HS-5 (cell line): ENCODE results near the gene TSC22D2.

Source experiments
- DNase-seq: peaks from one replicate; pipeline ENCODE4 v3.0.0-alpha.2; 2012; ENCODE audit warnings: low read depth

TSC22D2 gene

GRCh38 chr3:150412561-150413231, 4.6 kb downstream of the TSC22D2 start:
- peak; percentile 76 for DNase-seq

- DNase-seq = no peak
Observed at GRCh38 chr3:150414258-150414657, 6.2 kb downstream of the TSC22D2 start.

GRCh38 chr3:150414959-150415358, 6.9 kb downstream of the TSC22D2 start:
- peak; percentile 92 for DNase-seq

GRCh38 chr3:150419076-150419868, 11.2 kb downstream of the TSC22D2 start:
- DNase-seq = no peak

GRCh38 chr3:150419959-150420358, 11.9 kb downstream of the TSC22D2 start:
- DNase-seq = no peak

GRCh38 chr3:150421256-150421655, 13.2 kb downstream of the TSC22D2 start:
- no peak for DNase-seq

GRCh38 chr3:150421799-150422548, 13.9 kb downstream of the TSC22D2 start:
- no peak for DNase-seq

GRCh38 chr3:150422907-150423306, 14.8 kb downstream of the TSC22D2 start:
- DNase-seq = no peak

GRCh38 chr3:150423761-150424160, 15.7 kb downstream of the TSC22D2 start:
- DNase-seq = no peak

GRCh38 chr3:150426292-150426691, 18.2 kb downstream of the TSC22D2 start:
- DNase-seq = no peak

GRCh38 chr3:150428562-150428961, 20.5 kb downstream of the TSC22D2 start:
- no peak for DNase-seq

GRCh38 chr3:150429767-150430671, 21.9 kb downstream of the TSC22D2 start:
- DNase-seq = no peak

- no peak for DNase-seq
Observed at GRCh38 chr3:150433347-150433746, 25.2 kb downstream of the TSC22D2 start.

- DNase-seq = no peak
Observed at GRCh38 chr3:150434234-150434633, 26.1 kb downstream of the TSC22D2 start.

- DNase-seq = no peak
Observed at GRCh38 chr3:150436161-150436560, 28.1 kb downstream of the TSC22D2 start.

GRCh38 chr3:150439657-150440056, 31.6 kb downstream of the TSC22D2 start:
- no peak for DNase-seq

- no peak for DNase-seq
Observed at GRCh38 chr3:150443331-150443741, 35.2 kb downstream of the TSC22D2 start.

- DNase-seq = no peak
Observed at GRCh38 chr3:150444371-150444770, 36.3 kb downstream of the TSC22D2 start.

- DNase-seq = no peak
Observed at GRCh38 chr3:150446470-150446977, 38.4 kb downstream of the TSC22D2 start.

GRCh38 chr3:150447084-150447483, 39.0 kb downstream of the TSC22D2 start:
- DNase-seq = no peak

- no peak for DNase-seq
Observed at GRCh38 chr3:150447631-150448465, 39.8 kb downstream of the TSC22D2 start.
